Gastroesophageal sphincter (tissue), 3 donors: ENCODE data around the gene B4GALT1.

Experiments used
- CTCF ChIP-seq, 4 experiments: fragments of 200-600 bp in 2 of 4; fragments of 450-650 bp in 2 of 4; sonication (generic) in 1 of 4; IDR thresholded peaks; one replicate each; pipeline ENCODE4 v1.5.1; 2017 to 2019; ENCODE audit warnings: antibody characterized with exemption in 4 of 4, mild to moderate bottlenecking in 2 of 4, moderate library complexity in 2 of 4
- POLR2A ChIP-seq, 2 donors: fragments of 450-650 bp; IDR thresholded peaks; one replicate each; pipeline ENCODE4 v1.6.1; 2017; ENCODE audit warnings: antibody characterized with exemption in 2 of 2, mild to moderate bottlenecking in 2 of 2, moderate library complexity in 1 of 2
- POLR2AphosphoS5 ChIP-seq: sonication (generic); formaldehyde crosslinking; IDR thresholded peaks from one replicate; pipeline ENCODE4 v1.6.1; 2017; ENCODE audit warnings: antibody characterized with exemption

- TF ChIP-seq CTCF (IDR thresholded peaks at IDR 0.05) (no peak), POLR2A (IDR thresholded peaks at IDR 0.05) (no peak), POLR2AphosphoS5 (no peak)
These were observed 1.9 kb upstream of the B4GALT1 start for GRCh38 chr9:33168941-33169544.
